Stimulated activated memory B cell treated with anti-CD40 and anti-IgM and Interleukin-4, amounts not matched to agents 10 μg/mL and 1 μg/mL and 100 μg/mL, for 72 hours (primary cell): ENCODE results near the gene NFX1.

Source experiments
- ATAC-seq: fragments of 150-1000 bp; cut with Tn5 transposase; 2 replicates; pipeline ENCODE4 v1.10.0; 2021
- H3K27ac Mint-ChIP-seq: one replicate; pipeline ENCODE4 v1.8.0; 2022; ENCODE audit warnings: mild to moderate bottlenecking, mixed read lengths
- H3K27me3 Mint-ChIP-seq: one replicate; pipeline ENCODE4 v1.8.0; 2022; ENCODE audit warnings: mixed read lengths
- H3K36me3 Mint-ChIP-seq: one replicate; pipeline ENCODE4 v1.8.0; 2022; ENCODE audit warnings: mixed read lengths
- H3K4me1 Mint-ChIP-seq: one replicate; pipeline ENCODE4 v1.8.0; 2022; ENCODE audit warnings: mixed read lengths
- H3K4me3 Mint-ChIP-seq: one replicate; pipeline ENCODE4 v1.8.0; 2022; ENCODE audit warnings: mild to moderate bottlenecking, moderate library complexity, mixed read lengths
- H3K9me3 Mint-ChIP-seq: one replicate; pipeline ENCODE4 v1.8.0; 2022; ENCODE audit warnings: mixed read lengths

The NFX1 gene

GRCh38 chr9:33288828-33289483, 1.4 kb upstream of the NFX1 start:
- H3K27ac Mint-ChIP-seq, result peak overlapping the region; percentile 98
- peaks cover 26% of the 10 kb centered on the region for H3K4me1 Mint-ChIP-seq
- ATAC-seq, result no peak
- peaks cover 19% of the 10 kb centered on the region for H3K36me3 Mint-ChIP-seq
- H3K4me3 Mint-ChIP-seq, result peak overlapping the region; percentile 92
- H3K9me3 Mint-ChIP-seq, result no peaks in the 10 kb centered on the region
- no peaks in the 10 kb centered on the region for H3K27me3 Mint-ChIP-seq

GRCh38 chr9:33289496-33289895, 820 bp upstream of the NFX1 start:
- Mint-ChIP-seq H3K27ac (peak overlapping the region; percentile 98), H3K27me3 (no peaks in the 10 kb centered on the region), H3K4me3 (peak overlapping the region; percentile 92), H3K36me3 (peaks cover 22% of the 10 kb centered on the region), H3K4me1 (peaks cover 29% of the 10 kb centered on the region), H3K9me3 (no peaks in the 10 kb centered on the region)
- ATAC-seq, result peak; percentile 3

GRCh38 chr9:33289936-33290246, 425 bp upstream of the NFX1 start:
- Mint-ChIP-seq H3K4me3 (peak overlapping the region; percentile 92), H3K36me3 (peaks cover 26% of the 10 kb centered on the region), H3K27me3 (no peaks in the 10 kb centered on the region), H3K9me3 (no peaks in the 10 kb centered on the region), H3K4me1 (peaks cover 33% of the 10 kb centered on the region), H3K27ac (peak overlapping the region; percentile 98)
- ATAC-seq, result no peak

GRCh38 chr9:33291031-33291397, 698 bp downstream of the NFX1 start:
- peak overlapping the region; percentile 98 for H3K27ac Mint-ChIP-seq
- peaks cover 34% of the 10 kb centered on the region for H3K36me3 Mint-ChIP-seq
- no peak for ATAC-seq
- H3K4me1 Mint-ChIP-seq, result peaks cover 44% of the 10 kb centered on the region
- no peaks in the 10 kb centered on the region for H3K27me3 Mint-ChIP-seq
- H3K4me3 Mint-ChIP-seq, result peak overlapping the region; percentile 92
- no peaks in the 10 kb centered on the region for H3K9me3 Mint-ChIP-seq

- peak overlapping the region; percentile 65 for H3K4me3 Mint-ChIP-seq
- H3K27ac Mint-ChIP-seq, result peak overlapping the region; percentile 98
- no peak for ATAC-seq
- H3K9me3 Mint-ChIP-seq, result no peaks in the 10 kb centered on the region
- peaks cover 41% of the 10 kb centered on the region for H3K36me3 Mint-ChIP-seq
- H3K4me1 Mint-ChIP-seq, result peaks cover 53% of the 10 kb centered on the region
- no peaks in the 10 kb centered on the region for H3K27me3 Mint-ChIP-seq
Observed at GRCh38 chr9:33291901-33292300, 1.6 kb downstream of the NFX1 start.

GRCh38 chr9:33293782-33294181, 3.5 kb downstream of the NFX1 start:
- H3K4me3 Mint-ChIP-seq, result no peak overlapping the region
- H3K4me1 Mint-ChIP-seq, result peaks cover 72% of the 10 kb centered on the region
- peak overlapping the region; percentile 98 for H3K27ac Mint-ChIP-seq
- H3K36me3 Mint-ChIP-seq, result peaks cover 60% of the 10 kb centered on the region
- ATAC-seq, result no peak
- H3K9me3 Mint-ChIP-seq, result no peaks in the 10 kb centered on the region
- no peaks in the 10 kb centered on the region for H3K27me3 Mint-ChIP-seq

- Mint-ChIP-seq H3K27ac (peak overlapping the region; percentile 88), H3K27me3 (no peaks in the 10 kb centered on the region), H3K9me3 (no peaks in the 10 kb centered on the region), H3K36me3 (peaks cover 69% of the 10 kb centered on the region), H3K4me3 (peak overlapping the region; percentile 55), H3K4me1 (peaks cover 82% of the 10 kb centered on the region)
- ATAC-seq, result no peak
Observed at GRCh38 chr9:33294670-33295432, 4.5 kb downstream of the NFX1 start.

GRCh38 chr9:33295571-33295970, 5.3 kb downstream of the NFX1 start:
- peak overlapping the region; percentile 60 for H3K4me3 Mint-ChIP-seq
- no peaks in the 10 kb centered on the region for H3K9me3 Mint-ChIP-seq
- H3K4me1 Mint-ChIP-seq, result peaks cover 82% of the 10 kb centered on the region
- ATAC-seq, result peak; percentile 43
- peak overlapping the region; percentile 88 for H3K27ac Mint-ChIP-seq
- no peaks in the 10 kb centered on the region for H3K27me3 Mint-ChIP-seq
- H3K36me3 Mint-ChIP-seq, result peaks cover 69% of the 10 kb centered on the region

GRCh38 chr9:33297432-33297831, 7.1 kb downstream of the NFX1 start:
- H3K4me3 Mint-ChIP-seq, result peak overlapping the region; percentile 71
- H3K27ac Mint-ChIP-seq, result peak overlapping the region; percentile 88
- H3K27me3 Mint-ChIP-seq, result no peaks in the 10 kb centered on the region
- peaks cover 68% of the 10 kb centered on the region for H3K36me3 Mint-ChIP-seq
- H3K4me1 Mint-ChIP-seq, result peaks cover 75% of the 10 kb centered on the region
- peak; percentile 98 for ATAC-seq
- no peaks in the 10 kb centered on the region for H3K9me3 Mint-ChIP-seq

GRCh38 chr9:33300546-33300945, 10.2 kb downstream of the NFX1 start:
- ATAC-seq, result no peak
- H3K27me3 Mint-ChIP-seq, result no peaks in the 10 kb centered on the region
- no peaks in the 10 kb centered on the region for H3K9me3 Mint-ChIP-seq
- peaks cover 44% of the 10 kb centered on the region for H3K36me3 Mint-ChIP-seq
- peak overlapping the region; percentile 62 for H3K27ac Mint-ChIP-seq
- H3K4me3 Mint-ChIP-seq, result no peak overlapping the region
- peaks cover 48% of the 10 kb centered on the region for H3K4me1 Mint-ChIP-seq

GRCh38 chr9:33304362-33304761, 14.0 kb downstream of the NFX1 start:
- H3K27me3 Mint-ChIP-seq, result no peaks in the 10 kb centered on the region
- peaks cover 10% of the 10 kb centered on the region for H3K4me1 Mint-ChIP-seq
- H3K9me3 Mint-ChIP-seq, result no peaks in the 10 kb centered on the region
- H3K36me3 Mint-ChIP-seq, result peaks cover 17% of the 10 kb centered on the region
- ATAC-seq, result no peak
- H3K4me3 Mint-ChIP-seq, result no peak overlapping the region
- H3K27ac Mint-ChIP-seq, result no peak overlapping the region

- no peak for ATAC-seq
- peaks cover 2% of the 10 kb centered on the region for H3K4me1 Mint-ChIP-seq
- no peak overlapping the region for H3K27ac Mint-ChIP-seq
- H3K27me3 Mint-ChIP-seq, result no peaks in the 10 kb centered on the region
- H3K9me3 Mint-ChIP-seq, result no peaks in the 10 kb centered on the region
- H3K4me3 Mint-ChIP-seq, result no peak overlapping the region
- peaks cover 21% of the 10 kb centered on the region for H3K36me3 Mint-ChIP-seq
Observed at GRCh38 chr9:33306037-33306436, 15.7 kb downstream of the NFX1 start.

GRCh38 chr9:33307067-33307466, 16.8 kb downstream of the NFX1 start:
- Mint-ChIP-seq H3K4me1 (no peaks in the 10 kb centered on the region), H3K27ac (no peak overlapping the region), H3K36me3 (peaks cover 24% of the 10 kb centered on the region), H3K4me3 (no peak overlapping the region), H3K27me3 (no peaks in the 10 kb centered on the region), H3K9me3 (no peaks in the 10 kb centered on the region)
- no peak for ATAC-seq

GRCh38 chr9:33309903-33310302, 19.6 kb downstream of the NFX1 start:
- Mint-ChIP-seq H3K4me3 (no peak overlapping the region), H3K36me3 (peaks cover 47% of the 10 kb centered on the region), H3K4me1 (no peaks in the 10 kb centered on the region), H3K27me3 (no peaks in the 10 kb centered on the region), H3K27ac (no peak overlapping the region), H3K9me3 (no peaks in the 10 kb centered on the region)
- no peak for ATAC-seq

GRCh38 chr9:33310748-33311147, 20.4 kb downstream of the NFX1 start:
- peaks cover 54% of the 10 kb centered on the region for H3K36me3 Mint-ChIP-seq
- no peaks in the 10 kb centered on the region for H3K4me1 Mint-ChIP-seq
- no peak overlapping the region for H3K4me3 Mint-ChIP-seq
- no peaks in the 10 kb centered on the region for H3K27me3 Mint-ChIP-seq
- no peak for ATAC-seq
- no peak overlapping the region for H3K27ac Mint-ChIP-seq
- H3K9me3 Mint-ChIP-seq, result no peaks in the 10 kb centered on the region

- Mint-ChIP-seq H3K9me3 (no peaks in the 10 kb centered on the region), H3K27ac (no peak overlapping the region), H3K27me3 (no peaks in the 10 kb centered on the region), H3K4me3 (no peak overlapping the region), H3K4me1 (no peaks in the 10 kb centered on the region), H3K36me3 (peaks cover 63% of the 10 kb centered on the region)
- no peak for ATAC-seq
Observed at GRCh38 chr9:33311953-33312352, 21.6 kb downstream of the NFX1 start.
